GM12878 (cell line): ENCODE data around the gene ANGPTL4. TPM values are rescaled to one million over a fixed set of nuclear protein-coding genes. Genes with fewer than 3 reads are reported as not detected.

Experiments used
- BCL11A ChIP-seq: IDR thresholded peaks from 2 replicates; pipeline ENCODE4 v1.6.1; 2011; ENCODE audit warnings: low read depth, low read length
- BRCA1 ChIP-seq: IDR thresholded peaks from 2 replicates; pipeline ENCODE4 v1.6.1; 2011; ENCODE audit warnings: low read depth, low read length, improper control_type of control experiment
- CHD2 ChIP-seq: IDR thresholded peaks from 2 replicates; pipeline ENCODE4 v1.6.1; 2011; ENCODE audit warnings: low read depth, low read length, improper control_type of control experiment, borderline replicate concordance
- HDAC2 ChIP-seq: fragments of 200-600 bp; sonication (generic); IDR thresholded peaks from 2 replicates; pipeline ENCODE4 v1.6.1; 2017
- NR2C1 ChIP-seq: fragments of 450-650 bp; IDR thresholded peaks from 2 replicates; pipeline ENCODE4 v1.6.1; 2017; ENCODE audit warnings: antibody characterized with exemption, mild to moderate bottlenecking, moderate library complexity
- RAD21 ChIP-seq: IDR thresholded peaks from 2 replicates; pipeline ENCODE4 v1.6.1; 2011; ENCODE audit warnings: mild to moderate bottlenecking, low read depth, low read length, moderate library complexity; ENCODE audit not compliant: insufficient read depth
- RFX5 ChIP-seq: IDR thresholded peaks from 2 replicates; pipeline ENCODE4 v1.6.1; 2011; ENCODE audit warnings: low read depth, low read length, improper control_type of control experiment
- SP1 ChIP-seq: IDR thresholded peaks from one replicate; pipeline ENCODE4 v1.6.1; 2011; ENCODE audit warnings: low read depth, low read length
- SRF ChIP-seq, 2 experiments: IDR thresholded peaks; 2 replicates each; pipeline ENCODE4 v1.6.1; 2011; ENCODE audit warnings: low read depth in 2 of 2, low read length in 2 of 2, mild to moderate bottlenecking in 1 of 2, moderate library complexity in 1 of 2
- TARDBP ChIP-seq: IDR thresholded peaks from 2 replicates; pipeline ENCODE4 v1.6.1; 2016; ENCODE audit warnings: borderline replicate concordance
- TCF3 ChIP-seq: IDR thresholded peaks from 2 replicates; pipeline ENCODE4 v1.6.1; 2012; ENCODE audit warnings: low read depth, mild to moderate bottlenecking, low read length, borderline replicate concordance; ENCODE audit not compliant: insufficient read depth
- ZNF274 ChIP-seq: IDR thresholded peaks from one replicate; pipeline ENCODE4 v1.8.0; 2011; ENCODE audit not compliant: insufficient read length, insufficient read depth
- ZNF687 ChIP-seq: fragments of 450-650 bp; IDR thresholded peaks from 2 replicates; pipeline ENCODE4 v1.6.1; 2017; ENCODE audit warnings: mild to moderate bottlenecking, moderate library complexity
- ZSCAN29 ChIP-seq: fragments of 450-650 bp; IDR thresholded peaks from 2 replicates; pipeline ENCODE4 v1.6.1; 2017; ENCODE audit warnings: mild to moderate bottlenecking, moderate library complexity
- polyA plus RNA-seq, 11 experiments: library from polyadenylated mRNA; depleted of rRNA in 4 of 11; unstranded in 6 of 11; stranded (reverse) in 5 of 11; fragments of >200 nt; fragmentation: Nextera tagmentation in 4 of 11; fragmentation: Illumina TruSeq in 1 of 11; extraction: Ambion mirVana in 4 of 11; extraction: Trizol in 1 of 11; gene quantifications; 1 replicate in 1 of 11; 2 replicates in 10 of 11; pipeline versions ENCODE4 v1.2.1 to v1.2.3, GENCODE V29; 2011 to 2016; ENCODE audit warnings: inconsistent platforms in 2 of 11, missing spikeins in 2 of 11, low read depth in 1 of 11
- total RNA-seq, 4 experiments: library from RNA; depleted of rRNA in 3 of 4; stranded (reverse); fragments of >200 nt in 3 of 4; fragmentation: Illumina TruSeq in 1 of 4; extraction: Trizol in 1 of 4; gene quantifications; 2 replicates each; pipeline versions ENCODE4 v1.2.1 to v1.2.3, GENCODE V29; 2013 to 2021
- TF ChIP-seq, protein P1 (sequence below): IDR thresholded peaks from 2 replicates; pipeline ENCODE4 v1.6.1; 2012; ENCODE audit warnings: improper control_type of control experiment, low read depth, low read length; ENCODE audit not compliant: insufficient replicate concordance
- TF ChIP-seq, protein P2 (sequence below): IDR thresholded peaks from 2 replicates; pipeline ENCODE4 v1.6.1; 2012; ENCODE audit warnings: low read depth, low read length, improper control_type of control experiment
- TF ChIP-seq, protein P3 (sequence below): fragments of 450-650 bp; IDR thresholded peaks from 2 replicates; pipeline ENCODE4 v1.6.1; 2017; ENCODE audit warnings: mild to moderate bottlenecking

The ANGPTL4 gene
- total and polyA plus RNA-seq, 10 of the 15 experiments (the other 5 are each of a cell fraction or from before 2014, with no cell fraction given), result 0.45 TPM; not detected in 9

DNA sequence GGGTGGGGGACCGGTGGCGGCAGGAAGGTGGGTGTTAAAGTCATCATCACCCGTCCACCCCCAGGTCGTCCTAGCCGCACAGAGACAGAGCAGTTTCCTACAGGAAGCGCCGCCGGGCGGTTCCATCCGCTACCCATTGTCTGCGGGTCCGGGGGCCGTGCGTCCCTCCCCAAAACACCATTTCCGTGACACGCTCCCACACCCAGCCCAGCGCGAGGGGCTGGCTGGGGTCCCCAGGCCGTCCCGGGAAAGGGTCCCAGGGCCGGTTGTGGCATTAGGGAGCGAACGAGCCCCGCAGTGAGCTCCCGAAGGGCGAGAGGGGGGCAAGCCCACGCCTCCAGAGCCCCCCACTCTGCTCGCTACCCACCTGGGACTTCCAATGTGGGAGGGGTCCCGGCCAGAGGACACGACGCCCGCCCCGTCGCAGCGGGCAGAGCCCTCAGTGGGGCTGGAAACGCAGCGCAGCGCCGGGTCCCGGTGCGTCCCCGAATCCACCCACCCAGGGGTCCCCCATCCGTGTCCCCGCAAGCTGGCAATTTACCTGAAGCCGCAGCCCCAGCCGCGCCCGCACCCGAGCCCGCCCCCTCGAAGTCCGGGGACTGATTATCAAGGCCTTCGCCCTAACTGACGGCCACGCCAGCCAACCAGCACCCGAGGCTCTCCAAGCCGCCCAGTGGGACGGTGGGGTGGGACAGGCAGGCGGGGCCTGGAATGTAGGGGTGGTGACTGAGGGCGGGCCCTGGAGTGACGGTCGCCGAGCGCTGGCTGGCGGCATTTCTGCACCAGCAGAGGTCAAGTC lies 21.1 kb upstream of the ANGPTL4 start, which contains the start of gene KANK3 (continued):
- TF ChIP-seq, protein P1, sequence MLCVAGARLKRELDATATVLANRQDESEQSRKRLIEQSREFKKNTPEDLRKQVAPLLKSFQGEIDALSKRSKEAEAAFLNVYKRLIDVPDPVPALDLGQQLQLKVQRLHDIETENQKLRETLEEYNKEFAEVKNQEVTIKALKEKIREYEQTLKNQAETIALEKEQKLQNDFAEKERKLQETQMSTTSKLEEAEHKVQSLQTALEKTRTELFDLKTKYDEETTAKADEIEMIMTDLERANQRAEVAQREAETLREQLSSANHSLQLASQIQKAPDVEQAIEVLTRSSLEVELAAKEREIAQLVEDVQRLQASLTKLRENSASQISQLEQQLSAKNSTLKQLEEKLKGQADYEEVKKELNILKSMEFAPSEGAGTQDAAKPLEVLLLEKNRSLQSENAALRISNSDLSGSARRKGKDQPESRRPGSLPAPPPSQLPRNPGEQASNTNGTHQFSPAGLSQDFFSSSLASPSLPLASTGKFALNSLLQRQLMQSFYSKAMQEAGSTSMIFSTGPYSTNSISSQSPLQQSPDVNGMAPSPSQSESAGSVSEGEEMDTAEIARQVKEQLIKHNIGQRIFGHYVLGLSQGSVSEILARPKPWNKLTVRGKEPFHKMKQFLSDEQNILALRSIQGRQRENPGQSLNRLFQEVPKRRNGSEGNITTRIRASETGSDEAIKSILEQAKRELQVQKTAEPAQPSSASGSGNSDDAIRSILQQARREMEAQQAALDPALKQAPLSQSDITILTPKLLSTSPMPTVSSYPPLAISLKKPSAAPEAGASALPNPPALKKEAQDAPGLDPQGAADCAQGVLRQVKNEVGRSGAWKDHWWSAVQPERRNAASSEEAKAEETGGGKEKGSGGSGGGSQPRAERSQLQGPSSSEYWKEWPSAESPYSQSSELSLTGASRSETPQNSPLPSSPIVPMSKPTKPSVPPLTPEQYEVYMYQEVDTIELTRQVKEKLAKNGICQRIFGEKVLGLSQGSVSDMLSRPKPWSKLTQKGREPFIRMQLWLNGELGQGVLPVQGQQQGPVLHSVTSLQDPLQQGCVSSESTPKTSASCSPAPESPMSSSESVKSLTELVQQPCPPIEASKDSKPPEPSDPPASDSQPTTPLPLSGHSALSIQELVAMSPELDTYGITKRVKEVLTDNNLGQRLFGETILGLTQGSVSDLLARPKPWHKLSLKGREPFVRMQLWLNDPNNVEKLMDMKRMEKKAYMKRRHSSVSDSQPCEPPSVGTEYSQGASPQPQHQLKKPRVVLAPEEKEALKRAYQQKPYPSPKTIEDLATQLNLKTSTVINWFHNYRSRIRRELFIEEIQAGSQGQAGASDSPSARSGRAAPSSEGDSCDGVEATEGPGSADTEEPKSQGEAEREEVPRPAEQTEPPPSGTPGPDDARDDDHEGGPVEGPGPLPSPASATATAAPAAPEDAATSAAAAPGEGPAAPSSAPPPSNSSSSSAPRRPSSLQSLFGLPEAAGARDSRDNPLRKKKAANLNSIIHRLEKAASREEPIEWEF, result no peak
- TF ChIP-seq, protein P2, sequence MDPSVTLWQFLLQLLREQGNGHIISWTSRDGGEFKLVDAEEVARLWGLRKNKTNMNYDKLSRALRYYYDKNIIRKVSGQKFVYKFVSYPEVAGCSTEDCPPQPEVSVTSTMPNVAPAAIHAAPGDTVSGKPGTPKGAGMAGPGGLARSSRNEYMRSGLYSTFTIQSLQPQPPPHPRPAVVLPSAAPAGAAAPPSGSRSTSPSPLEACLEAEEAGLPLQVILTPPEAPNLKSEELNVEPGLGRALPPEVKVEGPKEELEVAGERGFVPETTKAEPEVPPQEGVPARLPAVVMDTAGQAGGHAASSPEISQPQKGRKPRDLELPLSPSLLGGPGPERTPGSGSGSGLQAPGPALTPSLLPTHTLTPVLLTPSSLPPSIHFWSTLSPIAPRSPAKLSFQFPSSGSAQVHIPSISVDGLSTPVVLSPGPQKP, result no peak
- TF ChIP-seq SP1 (peak; percentile 95), BRCA1 (no peak), TARDBP (no peak), CHD2 (peak; percentile 88), TCF3 (no peak), ZNF274 (no peak), ZSCAN29 (no peak), RAD21 (no peak), BCL11A (no peak), RFX5 (no peak), ZNF687 (no peak), SRF (IDR thresholded peaks at IDR 0.05; ENCODE audit: low read depth in 2 of 2, low read length in 2 of 2) (no peak), NR2C1 (no peak), HDAC2 (no peak)
- TF ChIP-seq, protein P3, sequence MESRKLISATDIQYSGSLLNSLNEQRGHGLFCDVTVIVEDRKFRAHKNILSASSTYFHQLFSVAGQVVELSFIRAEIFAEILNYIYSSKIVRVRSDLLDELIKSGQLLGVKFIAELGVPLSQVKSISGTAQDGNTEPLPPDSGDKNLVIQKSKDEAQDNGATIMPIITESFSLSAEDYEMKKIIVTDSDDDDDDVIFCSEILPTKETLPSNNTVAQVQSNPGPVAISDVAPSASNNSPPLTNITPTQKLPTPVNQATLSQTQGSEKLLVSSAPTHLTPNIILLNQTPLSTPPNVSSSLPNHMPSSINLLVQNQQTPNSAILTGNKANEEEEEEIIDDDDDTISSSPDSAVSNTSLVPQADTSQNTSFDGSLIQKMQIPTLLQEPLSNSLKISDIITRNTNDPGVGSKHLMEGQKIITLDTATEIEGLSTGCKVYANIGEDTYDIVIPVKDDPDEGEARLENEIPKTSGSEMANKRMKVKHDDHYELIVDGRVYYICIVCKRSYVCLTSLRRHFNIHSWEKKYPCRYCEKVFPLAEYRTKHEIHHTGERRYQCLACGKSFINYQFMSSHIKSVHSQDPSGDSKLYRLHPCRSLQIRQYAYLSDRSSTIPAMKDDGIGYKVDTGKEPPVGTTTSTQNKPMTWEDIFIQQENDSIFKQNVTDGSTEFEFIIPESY, result no peak
